ENCODE data around the gene NECTIN4. TPM values are rescaled to one million over a fixed set of nuclear protein-coding genes. Genes with fewer than 3 reads are reported as not detected.
"Not testable (repeated sequence)": the region's sequence is repeated elsewhere in the genome, so short reads cannot be mapped to it uniquely, and the experiment has no call there.

Gene NECTIN4
- total RNA-seq, 1 donor from 2014 or later = 75.6 TPM

DNA sequence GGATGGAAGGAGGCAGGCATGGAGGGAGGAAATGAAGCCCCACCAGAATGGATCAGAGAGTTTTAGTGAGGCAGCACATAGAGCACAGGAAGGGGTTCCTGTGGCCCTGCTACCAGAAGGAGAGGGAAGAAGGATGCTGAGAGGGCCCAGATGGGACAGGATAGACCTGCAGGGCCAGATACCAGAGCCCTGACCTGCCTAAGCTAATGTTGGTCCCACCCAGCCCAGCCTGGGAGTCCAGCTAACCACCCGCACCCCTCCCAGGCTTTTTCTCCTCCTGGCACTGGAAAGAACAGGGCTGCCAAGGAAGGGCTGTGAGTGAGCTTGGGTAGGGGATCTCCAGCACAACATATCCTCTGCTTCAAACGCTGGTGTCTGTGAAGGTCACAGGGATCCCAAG, 6.9 kb downstream of the NECTIN4 start:
- no peak for DNase-seq (ENCODE audit: low spot score)

GRCh38 chr1:161081519-161081918, 7.8 kb downstream of the NECTIN4 start:
- no peak for DNase-seq (ENCODE audit: low spot score)

DNA sequence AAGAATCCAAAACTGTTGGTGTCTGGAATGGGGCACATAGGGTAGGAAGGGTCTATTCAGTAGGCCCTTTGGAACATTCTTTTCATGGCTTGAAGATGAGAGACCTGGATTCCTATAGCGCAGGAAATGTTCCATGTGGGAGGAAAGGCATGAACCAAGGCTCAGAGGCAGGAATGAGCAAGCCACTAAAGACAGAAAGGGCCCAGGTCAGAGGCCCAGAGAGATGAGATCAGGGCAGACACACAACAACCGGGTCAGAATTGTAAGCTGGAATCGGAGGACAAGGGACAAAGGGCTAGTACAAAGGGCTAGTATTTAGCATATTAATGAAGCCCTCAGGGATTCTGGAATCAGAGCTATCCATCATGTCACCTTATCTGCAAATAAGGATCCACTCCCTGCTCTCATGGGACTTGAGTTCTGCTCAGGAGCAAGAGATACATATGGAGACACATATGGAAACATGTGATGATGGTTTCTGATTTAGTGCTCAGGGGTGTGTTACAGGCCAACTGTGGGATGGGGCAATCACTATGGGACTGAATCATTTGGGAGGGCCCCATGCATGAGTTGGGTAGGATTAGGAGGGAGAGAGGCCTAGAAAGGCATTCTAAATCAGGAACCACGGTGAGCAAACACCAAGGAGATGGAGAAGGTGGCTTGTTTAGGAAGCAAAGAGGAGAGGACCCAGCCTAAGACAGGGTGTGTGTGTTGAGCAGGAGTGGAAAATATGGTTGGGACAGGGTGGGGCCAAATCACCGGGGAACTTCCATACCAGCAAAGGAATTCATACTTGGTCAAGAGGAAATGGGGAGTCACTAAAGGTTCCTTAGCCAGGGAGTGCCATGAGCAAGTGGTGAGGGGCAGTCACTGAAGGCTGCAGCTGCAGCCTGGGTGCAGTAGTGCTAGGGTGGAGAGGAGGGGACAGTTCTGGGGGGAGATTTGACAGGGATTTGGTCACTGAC, 8.6 kb downstream of the NECTIN4 start:
- no peak for DNase-seq (ENCODE audit: low spot score)

- DNase-seq (ENCODE audit: low spot score) = no peak
Observed at GRCh38 chr1:161079436-161080110, 9.8 kb downstream of the NECTIN4 start.

DNA sequence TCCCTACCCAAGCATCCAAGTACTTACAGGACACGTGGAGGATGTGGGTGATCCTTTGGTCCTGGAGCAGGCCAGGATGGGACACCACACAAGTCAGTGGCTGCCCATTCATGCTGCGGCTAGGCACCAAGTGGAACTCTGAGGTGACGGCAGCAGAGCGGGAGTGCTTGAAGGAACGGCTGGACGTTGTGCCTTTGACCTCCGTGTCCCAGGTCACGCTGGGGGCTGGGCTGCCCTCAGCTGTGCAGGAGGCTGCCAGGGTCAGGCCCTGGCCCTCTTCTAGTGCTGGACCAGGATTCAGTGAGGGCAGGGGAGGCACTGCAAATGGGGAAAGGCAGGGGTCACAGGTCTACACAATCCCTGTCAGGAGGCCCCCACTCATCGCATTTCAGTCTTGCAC, 11.9 kb downstream of the NECTIN4 start:
- DNase-seq (ENCODE audit: low spot score) = no peak

- no peak for DNase-seq (ENCODE audit: low spot score)
Observed at GRCh38 chr1:161076410-161076809, 12.9 kb downstream of the NECTIN4 start.

DNA sequence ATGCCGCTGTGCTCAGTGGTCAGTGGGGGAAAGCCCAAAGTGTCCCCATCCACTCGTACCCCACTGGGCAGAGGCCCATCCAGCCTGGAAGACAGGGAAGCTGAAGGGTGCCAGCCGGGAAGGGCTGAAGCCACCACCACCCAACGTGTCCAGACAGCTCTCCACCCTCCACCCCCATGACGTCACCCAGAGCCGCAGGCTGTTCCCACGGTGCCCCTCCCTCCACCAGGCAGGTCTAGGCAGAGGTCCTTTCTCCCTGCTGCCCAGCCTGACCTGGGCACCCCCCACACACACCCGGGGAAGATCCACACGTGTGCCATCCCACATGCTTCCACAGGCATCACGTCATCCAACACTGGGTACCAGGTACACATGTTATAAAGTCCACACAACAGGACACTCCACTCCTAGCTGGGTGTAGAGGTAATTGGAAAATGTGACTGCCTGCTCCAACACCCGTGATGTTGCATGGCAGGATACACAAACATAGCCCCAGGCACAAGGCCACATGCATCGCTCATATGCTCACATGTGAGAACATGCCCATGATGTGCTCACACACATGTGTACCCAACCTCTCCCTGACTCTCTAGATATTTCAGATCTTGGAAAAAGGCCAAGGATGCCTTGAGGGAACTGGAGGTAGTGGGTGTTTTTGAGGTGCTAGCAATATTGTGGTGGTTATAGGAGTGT, 14.5 kb downstream of the NECTIN4 start:
- DNase-seq (ENCODE audit: low spot score) = peak; percentile 92

DNA sequence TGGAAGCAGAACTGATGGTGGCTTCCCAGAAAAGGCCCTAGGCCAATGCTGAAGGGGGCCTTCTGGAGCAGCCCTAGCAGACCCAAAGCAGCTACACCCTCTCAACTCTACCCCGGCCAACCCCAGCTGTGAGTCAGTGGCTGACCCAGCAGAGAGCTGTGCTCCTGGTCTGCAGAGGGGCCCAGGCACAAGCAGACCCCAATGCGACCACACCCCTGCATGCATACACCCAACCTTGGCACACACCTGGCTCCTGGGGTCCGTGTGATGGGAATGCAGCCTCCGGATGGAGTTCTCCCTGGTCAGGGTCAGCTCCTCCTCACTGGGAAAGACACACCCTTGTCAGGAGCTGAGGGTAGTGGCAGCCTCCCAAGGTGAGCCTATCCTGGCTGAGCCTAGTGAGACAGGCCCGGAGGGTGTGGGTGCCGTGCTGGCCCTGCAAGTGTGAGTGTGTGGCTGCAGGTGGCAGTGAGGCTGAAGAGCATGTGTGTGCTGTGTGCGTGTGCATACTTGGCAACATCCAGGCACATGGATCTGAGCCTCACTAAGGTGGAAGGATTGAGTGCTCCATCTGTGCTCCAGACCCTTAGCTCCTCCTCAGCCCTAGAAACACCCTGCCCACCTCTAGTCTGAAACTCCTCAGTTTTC, 15.8 kb downstream of the NECTIN4 start:
- DNase-seq (ENCODE audit: low spot score) = no peak

DNA sequence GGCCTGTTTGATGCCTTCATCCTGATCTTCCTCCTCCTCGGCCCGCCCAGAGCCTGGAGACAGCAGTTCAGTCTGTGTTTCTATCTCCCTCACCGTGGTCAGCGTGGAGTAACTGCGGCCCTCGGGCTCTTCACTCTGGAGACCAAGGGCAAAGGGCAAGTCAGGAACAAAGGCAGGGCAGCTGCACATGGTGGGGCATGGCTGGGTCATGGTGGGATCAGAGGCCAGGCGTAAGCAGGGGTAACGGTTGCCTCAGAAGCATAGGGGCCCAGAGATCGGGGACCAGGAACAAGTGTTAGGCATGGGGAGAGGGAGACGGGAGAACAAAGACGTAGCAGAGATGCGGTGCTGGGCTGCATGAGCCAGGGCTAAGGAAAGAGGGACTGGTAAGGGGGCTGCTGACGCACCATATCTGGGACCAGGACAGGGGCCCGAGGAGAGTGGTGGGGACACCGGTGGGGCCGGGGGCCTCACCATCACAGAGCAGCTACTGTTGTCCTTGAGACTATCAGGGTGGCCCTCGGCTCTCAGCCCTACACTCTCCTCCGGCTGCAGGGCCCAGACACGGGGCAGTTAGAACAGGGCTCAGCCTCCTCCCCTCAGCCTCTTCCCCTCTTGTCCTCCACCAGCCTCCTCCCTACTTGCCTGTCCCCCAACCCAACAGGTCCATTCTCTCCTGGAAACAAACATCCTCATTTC, 16.5 kb downstream of the NECTIN4 start:
- no peak for DNase-seq (ENCODE audit: low spot score)

DNA sequence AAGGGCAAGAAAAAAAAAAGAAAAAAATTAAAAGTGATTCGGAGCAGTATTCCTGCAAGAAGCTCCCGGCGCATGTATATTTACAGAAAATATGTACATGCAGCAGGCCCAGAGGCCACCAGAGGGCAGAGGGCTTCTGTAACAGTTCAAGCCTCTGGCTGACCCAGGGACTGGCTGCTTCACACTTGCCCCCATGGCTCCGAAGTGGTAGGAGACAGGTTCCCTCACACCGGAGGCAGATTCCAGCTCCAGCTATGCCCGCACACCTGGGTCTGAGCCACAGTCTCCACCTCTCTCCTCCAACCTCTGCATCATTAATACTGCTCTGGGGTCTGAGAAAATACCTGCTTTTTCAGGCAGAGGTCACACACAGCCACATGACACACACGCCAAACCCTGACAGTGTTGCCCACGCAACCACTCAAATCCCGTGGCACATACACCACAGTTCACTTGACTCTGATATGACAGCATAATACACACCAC, 17.4 kb downstream of the NECTIN4 start:
- no peak for DNase-seq (ENCODE audit: low spot score)

- no peak for DNase-seq (ENCODE audit: low spot score)
Observed at GRCh38 chr1:161070761-161071160, 18.6 kb downstream of the NECTIN4 start.

- DNase-seq (ENCODE audit: low spot score) = peak; percentile 67
Observed at GRCh38 chr1:161069731-161070270, 19.6 kb downstream of the NECTIN4 start, which contains the start of gene ARHGAP30. Gene ARHGAP30, minus strand, starts transcription at chr1:161069891. Its CDS starts 267 bp downstream, at chr1:161069624.

DNA sequence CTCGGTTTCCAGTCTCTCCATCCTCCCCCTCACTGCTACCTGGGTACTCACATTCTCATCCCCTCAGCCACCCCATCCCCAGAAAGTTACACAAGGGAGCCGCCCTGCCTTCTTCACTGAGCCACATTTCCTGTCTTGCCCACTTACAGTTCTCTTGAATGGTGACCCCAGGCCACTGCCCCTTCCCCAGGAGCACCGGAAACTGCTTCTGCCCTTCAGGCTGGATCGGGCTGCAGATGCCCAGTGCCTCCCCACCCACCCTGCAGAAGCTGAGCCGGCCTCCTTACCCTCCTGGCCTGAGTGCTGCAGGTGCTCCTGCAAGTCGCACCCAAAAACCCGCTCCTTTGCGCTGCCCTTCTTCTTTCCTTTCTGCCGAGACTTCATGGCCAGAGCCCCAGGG, 20.1 kb downstream of the NECTIN4 start:
- DNase-seq (ENCODE audit: low spot score) = no peak

DNA sequence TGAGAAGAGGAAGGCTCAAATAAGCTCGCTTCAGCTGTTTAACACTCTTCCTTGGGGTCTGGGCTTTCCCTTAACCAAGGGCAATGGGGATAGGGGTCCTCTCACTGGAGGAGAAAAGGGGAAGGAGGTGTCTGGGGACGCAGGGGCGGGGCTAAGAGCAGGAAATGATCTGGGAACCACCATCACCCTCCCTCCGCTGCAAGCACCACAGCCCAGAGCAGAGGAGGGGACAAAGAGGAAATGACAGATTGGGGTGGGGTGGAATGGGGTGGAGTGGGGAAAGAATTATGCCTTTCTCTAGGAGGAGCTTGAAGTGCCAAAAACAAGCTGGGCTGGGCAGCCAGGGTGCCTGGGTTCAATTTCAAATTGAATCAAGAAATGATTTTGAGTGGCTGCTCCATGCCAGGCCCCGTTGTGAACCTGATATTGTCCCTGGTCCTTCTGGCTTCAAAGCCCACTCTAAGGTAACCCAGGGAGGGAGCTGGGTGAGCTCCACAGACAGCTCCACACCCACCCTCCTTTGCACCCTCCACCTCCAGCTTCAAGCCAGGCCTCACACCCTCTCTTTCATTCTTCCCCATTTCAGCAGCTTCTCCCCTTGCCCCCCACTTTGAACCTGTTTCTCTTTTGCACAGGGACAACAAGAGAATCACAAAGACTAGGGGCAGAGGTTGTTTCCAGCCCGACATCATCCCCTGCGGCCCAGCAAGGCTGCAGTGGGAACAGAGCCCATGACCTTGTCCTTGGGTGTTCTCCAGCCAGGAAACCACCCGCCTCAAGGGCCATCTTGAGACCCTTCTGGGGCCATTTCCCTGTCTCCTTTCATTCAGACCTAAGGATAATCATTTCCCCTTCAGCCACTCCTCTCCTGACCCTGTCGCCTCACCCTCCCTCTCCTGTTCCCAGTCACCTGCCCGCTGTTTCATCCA, 20.8 kb downstream of the NECTIN4 start:
- peak; percentile 83 for DNase-seq (ENCODE audit: low spot score)

DNA sequence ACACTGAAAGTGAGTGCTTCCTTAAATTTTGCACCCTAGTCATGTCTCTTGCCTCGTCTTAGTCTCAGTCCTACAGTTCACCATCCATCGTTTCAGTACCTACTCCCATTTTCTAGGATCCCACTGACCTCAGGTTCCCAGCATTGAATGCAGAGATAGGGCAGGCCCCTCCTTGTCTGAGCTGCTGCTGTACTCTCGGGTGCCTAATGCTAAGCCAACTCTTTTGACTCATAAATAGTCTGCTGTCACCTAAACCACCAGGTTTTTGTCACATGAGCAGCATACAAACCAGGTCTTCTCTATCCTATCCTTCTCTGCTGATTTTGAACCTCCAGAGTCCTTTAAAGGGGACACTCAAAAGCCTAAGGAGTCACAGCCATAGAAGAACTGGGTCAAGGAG, 22.7 kb downstream of the NECTIN4 start:
- no peak for DNase-seq (ENCODE audit: low spot score)

DNA sequence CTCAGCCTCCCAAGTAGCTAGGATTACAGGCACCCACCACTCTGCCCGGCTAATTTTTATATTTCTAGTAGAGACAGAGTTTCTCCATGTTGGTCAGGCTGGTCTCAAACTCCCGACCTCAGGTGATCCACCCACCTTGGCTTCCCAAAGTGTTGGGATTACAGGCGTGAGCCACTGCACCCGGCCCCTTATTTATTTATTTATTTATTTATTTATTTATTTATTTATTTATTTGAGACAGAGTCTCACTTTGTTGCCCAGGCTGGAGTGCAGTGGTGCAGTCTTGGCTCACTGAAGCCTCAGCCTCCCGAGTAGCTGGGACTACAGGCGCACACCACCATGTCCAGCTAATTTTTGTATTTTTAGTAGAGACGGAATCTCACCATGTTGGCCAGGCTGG, 23.7 kb downstream of the NECTIN4 start:
- not testable (repeated sequence) for DNase-seq (ENCODE audit: low spot score)

DNA sequence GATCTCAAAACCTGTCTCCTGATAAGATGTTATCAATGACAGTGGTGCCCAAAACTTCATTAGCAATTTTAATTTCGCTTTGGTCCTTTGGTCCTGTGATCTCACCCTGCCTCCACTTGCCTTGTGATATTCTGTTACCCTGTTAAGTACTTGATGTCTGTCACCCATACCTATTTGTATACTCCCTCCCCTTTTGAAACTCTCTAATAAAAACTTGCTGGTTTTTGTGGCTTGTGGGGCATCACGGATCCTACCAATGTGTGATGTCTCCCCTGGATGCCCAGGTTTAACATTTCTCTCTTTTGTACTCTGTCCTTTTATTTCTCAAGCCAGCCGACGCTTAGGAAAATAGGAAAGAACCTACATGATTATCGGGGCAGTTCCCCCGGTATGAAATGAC, 25.4 kb downstream of the NECTIN4 start:
- DNase-seq (ENCODE audit: low spot score) = not testable (repeated sequence)

GRCh38 chr1:161061419-161061818, 27.9 kb downstream of the NECTIN4 start:
- no peak for DNase-seq (ENCODE audit: low spot score)

GRCh38 chr1:161059293-161059692, 30.1 kb downstream of the NECTIN4 start:
- DNase-seq (ENCODE audit: low spot score) = no peak

DNA sequence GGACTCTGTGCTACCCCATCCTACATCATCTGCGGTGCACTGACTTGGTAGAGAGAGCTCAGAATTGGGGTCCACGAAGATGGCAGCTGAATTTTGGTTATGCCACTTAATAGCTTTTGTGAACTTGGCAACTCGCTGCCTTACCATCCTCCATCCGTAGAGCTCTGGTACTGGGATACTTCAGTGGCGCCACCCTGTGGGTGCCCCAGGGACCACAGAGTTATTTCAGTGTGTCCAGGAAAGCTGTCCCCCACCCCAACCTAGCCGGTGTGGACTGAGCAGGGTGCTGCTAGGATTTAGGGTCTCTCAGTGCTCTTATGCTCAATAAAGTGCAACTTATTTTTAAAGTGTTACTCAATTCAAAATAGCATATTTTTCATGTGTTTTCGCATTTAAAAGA, 34.6 kb downstream of the NECTIN4 start:
- no peak for DNase-seq (ENCODE audit: low spot score)
